GM12892 (cell line): ENCODE results near the gene SCAPER.

ENCODE experiments used
- POLR2A ChIP-seq: IDR thresholded peaks from 2 replicates; pipeline ENCODE4 v1.6.1; 2011; ENCODE audit warnings: low read depth, low read length, control low read depth
- POLR2AphosphoS5 ChIP-seq: IDR thresholded peaks from 2 replicates; pipeline ENCODE4 v1.6.1; 2011; ENCODE audit warnings: low read depth, low read length, control low read depth
- TAF1 ChIP-seq: IDR thresholded peaks from 2 replicates; pipeline ENCODE4 v1.6.1; 2011; ENCODE audit warnings: low read depth, mild to moderate bottlenecking, control low read depth, low read length, borderline replicate concordance

- TF ChIP-seq POLR2AphosphoS5, result no peak
- no peak for TF ChIP-seq TAF1
- no peak for TF ChIP-seq POLR2A
Measured at GRCh38 chr15:76947454-76947853, 42.3 kb upstream of the SCAPER start.
